LNCaP clone FGC (cell line): ENCODE results near the gene TTC7B.

ENCODE experiments used
- DNase-seq: peaks from one replicate; pipeline ENCODE4 v3.0.0-alpha.2; 2011; ENCODE audit warnings: low read depth
- H3K4me3 ChIP-seq: 2 replicates; pipeline ENCODE4 v1.5.1; 2011; ENCODE audit warnings: mild to moderate bottlenecking, low read depth, low read length, control low read depth
- TF ChIP-seq, protein P1 (sequence below): IDR thresholded peaks from 2 replicates; pipeline ENCODE4 v1.5.1; 2012; ENCODE audit warnings: mild to moderate bottlenecking; ENCODE audit not compliant: control insufficient read depth, insufficient read depth; ENCODE audit errors: extremely low read depth

The TTC7B gene

DNA sequence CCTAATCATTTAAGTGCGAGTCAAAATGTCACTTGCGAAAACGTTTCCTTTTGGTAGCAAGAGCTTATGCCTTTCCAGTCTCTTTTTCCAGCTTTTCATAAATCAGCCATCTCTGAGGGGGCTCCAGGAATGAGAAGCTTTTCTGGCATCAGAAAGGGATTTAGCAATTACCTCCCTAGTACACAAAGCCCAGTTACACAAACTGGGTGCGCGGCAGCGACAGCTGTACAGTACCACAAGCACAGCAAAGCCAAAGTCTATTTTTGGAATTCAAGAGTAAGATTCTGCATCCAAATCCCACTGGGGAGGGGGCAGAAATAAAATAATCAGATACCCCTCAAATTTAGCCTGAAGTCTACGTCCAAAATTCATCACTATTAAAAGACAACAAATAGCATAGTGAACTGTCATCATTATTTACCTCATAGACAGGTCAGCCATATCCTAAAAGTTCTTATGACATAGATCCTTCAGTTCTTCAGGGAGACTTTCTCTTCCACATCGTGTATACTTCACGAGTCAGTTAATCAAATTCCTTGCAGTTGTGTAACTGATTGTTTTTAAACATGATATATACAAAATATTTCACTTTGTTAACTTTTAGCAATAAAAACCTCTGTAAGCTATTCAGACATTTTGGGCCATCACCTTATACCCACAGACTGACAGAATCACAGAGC lies 150.8 kb downstream of the TTC7B start:
- DNase-seq = no peak
- TF ChIP-seq, protein P1, sequence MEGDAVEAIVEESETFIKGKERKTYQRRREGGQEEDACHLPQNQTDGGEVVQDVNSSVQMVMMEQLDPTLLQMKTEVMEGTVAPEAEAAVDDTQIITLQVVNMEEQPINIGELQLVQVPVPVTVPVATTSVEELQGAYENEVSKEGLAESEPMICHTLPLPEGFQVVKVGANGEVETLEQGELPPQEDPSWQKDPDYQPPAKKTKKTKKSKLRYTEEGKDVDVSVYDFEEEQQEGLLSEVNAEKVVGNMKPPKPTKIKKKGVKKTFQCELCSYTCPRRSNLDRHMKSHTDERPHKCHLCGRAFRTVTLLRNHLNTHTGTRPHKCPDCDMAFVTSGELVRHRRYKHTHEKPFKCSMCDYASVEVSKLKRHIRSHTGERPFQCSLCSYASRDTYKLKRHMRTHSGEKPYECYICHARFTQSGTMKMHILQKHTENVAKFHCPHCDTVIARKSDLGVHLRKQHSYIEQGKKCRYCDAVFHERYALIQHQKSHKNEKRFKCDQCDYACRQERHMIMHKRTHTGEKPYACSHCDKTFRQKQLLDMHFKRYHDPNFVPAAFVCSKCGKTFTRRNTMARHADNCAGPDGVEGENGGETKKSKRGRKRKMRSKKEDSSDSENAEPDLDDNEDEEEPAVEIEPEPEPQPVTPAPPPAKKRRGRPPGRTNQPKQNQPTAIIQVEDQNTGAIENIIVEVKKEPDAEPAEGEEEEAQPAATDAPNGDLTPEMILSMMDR = no peak
- no peak overlapping the region for H3K4me3 ChIP-seq

GRCh38 chr14:90664911-90665310 lies 151.3 kb downstream of the TTC7B start:
- no peak overlapping the region for H3K4me3 ChIP-seq
- DNase-seq = no peak
- TF ChIP-seq, protein P1 = no peak

DNA sequence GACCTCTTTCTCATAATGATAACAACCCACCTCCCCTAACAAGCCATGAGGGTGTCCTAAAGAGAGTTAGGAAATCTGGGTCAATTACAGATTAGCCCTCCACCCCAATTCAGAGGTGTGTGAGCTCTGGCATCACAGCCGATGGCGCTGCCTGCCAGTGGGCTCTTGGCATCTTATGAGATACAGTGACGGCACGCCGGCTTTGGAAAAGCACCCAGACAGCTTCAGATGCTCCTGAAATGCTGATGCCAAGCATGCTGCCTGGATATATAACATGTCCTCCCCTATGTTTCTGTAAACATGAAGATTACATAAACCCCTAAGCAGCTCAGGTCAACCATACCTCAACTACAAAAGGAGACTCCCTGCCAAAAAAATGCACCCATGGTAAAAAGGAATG lies 152.6 kb downstream of the TTC7B start:
- TF ChIP-seq, protein P1 = no peak
- DNase-seq = no peak
- H3K4me3 ChIP-seq = no peak overlapping the region

GRCh38 chr14:90663140-90663539 lies 153.1 kb downstream of the TTC7B start:
- no peak for DNase-seq

DNA sequence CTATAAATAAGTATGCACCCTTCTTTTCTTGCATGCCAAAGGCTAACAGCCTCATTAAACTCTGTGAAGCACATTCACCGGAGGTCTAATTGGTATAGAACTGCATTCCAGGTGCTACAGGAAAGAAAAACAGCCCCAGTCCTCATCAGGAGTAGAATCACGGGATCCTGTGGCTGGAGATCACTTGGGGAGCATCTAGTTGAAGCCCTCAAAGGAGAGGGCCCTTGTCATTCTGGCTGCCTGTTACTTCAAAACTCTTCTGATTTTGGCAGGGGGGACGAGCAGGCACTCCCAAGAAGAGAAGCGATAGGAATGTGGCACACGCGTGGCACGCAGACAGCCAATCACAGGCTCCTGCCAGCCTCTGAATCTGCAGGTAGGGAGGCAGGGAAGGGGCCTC lies 154.4 kb downstream of the TTC7B start:
- no peak overlapping the region for H3K4me3 ChIP-seq
- DNase-seq = no peak
- TF ChIP-seq, protein P1 = no peak

More at GRCh38 chr14:90663140-90663539, 153.1 kb downstream of the TTC7B start:
- TF ChIP-seq, protein P1 = no peak
- no peak overlapping the region for H3K4me3 ChIP-seq

- DNase-seq = no peak
- TF ChIP-seq, protein P1 = no peak
- no peak overlapping the region for H3K4me3 ChIP-seq
Measured at GRCh38 chr14:90660865-90661570, 155.2 kb downstream of the TTC7B start.

DNA sequence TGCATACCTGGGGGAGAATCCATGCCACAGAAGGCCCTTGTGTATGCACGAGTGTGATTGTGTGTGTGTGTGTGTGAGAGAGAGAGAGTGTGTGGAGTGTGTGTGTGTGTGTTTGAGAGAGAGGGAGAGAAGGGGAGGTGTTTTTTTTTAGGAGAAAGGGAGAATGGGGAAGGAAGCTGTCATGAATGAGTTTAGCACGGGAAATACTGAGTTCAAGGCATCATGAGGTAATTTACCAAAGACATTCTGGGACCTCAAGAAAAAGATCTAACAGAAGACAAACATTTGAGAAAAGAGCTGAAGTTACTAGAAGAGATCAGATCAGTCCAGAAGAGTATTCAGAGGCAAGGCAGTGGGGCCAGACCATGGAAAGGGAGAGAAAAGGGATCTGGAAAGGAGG lies 157.1 kb downstream of the TTC7B start:
- TF ChIP-seq, protein P1 = no peak
- no peak overlapping the region for H3K4me3 ChIP-seq
- no peak for DNase-seq
